Mucosa of descending colon (tissue), 3 donors: ENCODE data around the gene NAP1L4. TPM values are rescaled to one million over a fixed set of nuclear protein-coding genes. Genes with fewer than 3 reads are reported as not detected.

Experiments
- ATAC-seq: fragments of 200-7000 bp; cut with Tn5 transposase; one replicate; pipeline ENCODE4 v1.9.1; 2020; ENCODE audit warnings: mild to moderate bottlenecking, moderate library complexity
- DNase-seq, 3 donors: peaks; one replicate each; pipeline ENCODE4 v3.0.0-alpha.2; 2020
- H3K36me3 ChIP-seq: fragments of 200-600 bp; one replicate; pipeline ENCODE4 v1.8.0; 2021; ENCODE audit warnings: low read depth, mild to moderate bottlenecking
- H3K4me1 ChIP-seq: fragments of 200-600 bp; one replicate; pipeline ENCODE4 v1.8.0; 2021; ENCODE audit warnings: low read depth, mild to moderate bottlenecking
- H3K4me3 ChIP-seq: fragments of 200-600 bp; one replicate; pipeline ENCODE4 v1.8.0; 2021; ENCODE audit warnings: mild to moderate bottlenecking
- H3K9me3 ChIP-seq: fragments of 200-600 bp; one replicate; pipeline ENCODE4 v1.8.0; 2021; ENCODE audit warnings: mild to moderate bottlenecking
- intact Hi-C, 2 donors: fragments of 100-400 bp; cut with DNase I in 1 of 2; cut with micrococcal nuclease in 1 of 2; formaldehyde crosslinking; loops; one replicate each; pipeline versions ENCODE4 v1.11.0 to v1.11.1; 2022; cut with DNase I, micrococcal nuclease
- total RNA-seq, 3 donors: library from RNA; stranded (reverse); fragmentation: NEBNext Ultra II Directional in 2 of 3; extraction: Animal tissue kit (Norgen Biotek cat#: 25700) in 2 of 3; gene quantifications; one replicate each; pipeline versions ENCODE4 v1.2.1 to v1.2.4, GENCODE V29; 2021 to 2023
- TF ChIP-seq, protein P1 (sequence below): fragments of 200-600 bp; IDR thresholded peaks from one replicate; pipeline ENCODE4 v1.8.0; 2022; ENCODE audit warnings: antibody characterized with exemption, mild to moderate bottlenecking
- donor health status: DM: no; HTN: no; CAD: no; lungs with moderate emphysema.
- donor health status: DM: no; HTN: no; CAD: no.
- donor health status: DM: no; HTN: yes; CAD: no.

NAP1L4 gene
- total RNA-seq, 3 donors from 2014 or later, result 94.0 to 116 (median 99.8) TPM

DNA sequence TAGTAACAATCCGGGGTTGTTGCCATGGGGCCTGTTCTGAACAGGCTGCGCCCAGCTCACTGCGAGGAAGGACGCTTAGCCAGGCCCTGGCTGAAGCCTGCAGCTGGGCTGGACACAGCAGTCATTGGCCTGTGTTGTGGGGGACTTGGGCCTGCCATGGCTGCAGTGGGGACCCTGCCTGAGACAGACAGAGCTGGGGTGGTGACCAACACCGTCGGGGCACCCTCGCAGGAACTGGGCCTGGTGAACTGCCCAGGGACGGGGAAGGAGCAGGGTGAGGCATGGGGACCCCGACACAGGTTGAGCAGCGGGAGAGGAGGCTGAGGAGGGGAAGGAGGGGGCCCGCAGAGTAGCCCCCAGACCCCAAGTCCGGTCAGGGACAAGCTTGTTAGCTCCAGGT lies 71.8 kb downstream of the NAP1L4 start:
- Histone ChIP-seq H3K4me1 (peaks cover 15% of the 10 kb centered on the region), H3K9me3 (no peaks in the 10 kb centered on the region), H3K36me3 (no peaks in the 10 kb centered on the region), H3K4me3 (no peak overlapping the region)
- DNase-seq, result no peak
- no peak for ATAC-seq
- TF ChIP-seq, protein P1, sequence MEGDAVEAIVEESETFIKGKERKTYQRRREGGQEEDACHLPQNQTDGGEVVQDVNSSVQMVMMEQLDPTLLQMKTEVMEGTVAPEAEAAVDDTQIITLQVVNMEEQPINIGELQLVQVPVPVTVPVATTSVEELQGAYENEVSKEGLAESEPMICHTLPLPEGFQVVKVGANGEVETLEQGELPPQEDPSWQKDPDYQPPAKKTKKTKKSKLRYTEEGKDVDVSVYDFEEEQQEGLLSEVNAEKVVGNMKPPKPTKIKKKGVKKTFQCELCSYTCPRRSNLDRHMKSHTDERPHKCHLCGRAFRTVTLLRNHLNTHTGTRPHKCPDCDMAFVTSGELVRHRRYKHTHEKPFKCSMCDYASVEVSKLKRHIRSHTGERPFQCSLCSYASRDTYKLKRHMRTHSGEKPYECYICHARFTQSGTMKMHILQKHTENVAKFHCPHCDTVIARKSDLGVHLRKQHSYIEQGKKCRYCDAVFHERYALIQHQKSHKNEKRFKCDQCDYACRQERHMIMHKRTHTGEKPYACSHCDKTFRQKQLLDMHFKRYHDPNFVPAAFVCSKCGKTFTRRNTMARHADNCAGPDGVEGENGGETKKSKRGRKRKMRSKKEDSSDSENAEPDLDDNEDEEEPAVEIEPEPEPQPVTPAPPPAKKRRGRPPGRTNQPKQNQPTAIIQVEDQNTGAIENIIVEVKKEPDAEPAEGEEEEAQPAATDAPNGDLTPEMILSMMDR, result no peak
- intact Hi-C loops, result no loop called here

DNA sequence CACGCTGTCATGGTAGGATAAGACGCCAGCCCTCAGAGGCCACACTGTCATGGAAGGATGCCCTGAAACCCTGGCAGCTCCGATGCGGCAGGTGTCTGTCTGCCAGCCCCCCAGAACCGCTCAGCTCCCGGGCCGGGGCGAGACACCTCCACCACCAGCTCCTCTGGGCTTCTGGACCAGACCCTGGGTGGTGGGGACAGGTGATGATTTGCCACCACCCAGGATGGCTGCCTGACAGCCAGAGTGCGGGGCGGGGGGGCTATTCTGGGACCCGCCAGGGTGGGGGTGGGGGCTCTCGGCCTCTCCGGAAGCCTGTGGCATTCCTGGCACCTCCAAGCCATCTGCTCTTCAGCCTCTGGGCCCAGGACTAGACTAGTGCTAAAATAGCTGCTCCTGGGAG lies 72.3 kb downstream of the NAP1L4 start:
- intact Hi-C loops, result no loop called here
- no peak for ATAC-seq
- H3K4me1 ChIP-seq, result peaks cover 10% of the 10 kb centered on the region
- TF ChIP-seq, protein P1, result no peak
- H3K4me3 ChIP-seq, result no peak overlapping the region
- no peak for DNase-seq
- no peaks in the 10 kb centered on the region for H3K36me3 ChIP-seq
- no peaks in the 10 kb centered on the region for H3K9me3 ChIP-seq

- ATAC-seq, result no peak
- no peaks in the 10 kb centered on the region for H3K9me3 ChIP-seq
- intact Hi-C loops, result no loop called here
- H3K4me1 ChIP-seq, result peaks cover 6% of the 10 kb centered on the region
- TF ChIP-seq, protein P1, result no peak
- DNase-seq, result no peak
- H3K36me3 ChIP-seq, result no peaks in the 10 kb centered on the region
- H3K4me3 ChIP-seq, result no peak overlapping the region
Measured at GRCh38 chr11:2919188-2919587, 72.9 kb downstream of the NAP1L4 start.

- TF ChIP-seq, protein P1, result no peak
- peaks cover 8% of the 10 kb centered on the region for H3K4me1 ChIP-seq
- intact Hi-C loops, result no loop called here
- H3K4me3 ChIP-seq, result no peak overlapping the region
- H3K9me3 ChIP-seq, result no peaks in the 10 kb centered on the region
- DNase-seq (no peak), ATAC-seq (no peak)
- H3K36me3 ChIP-seq, result no peaks in the 10 kb centered on the region
Measured at GRCh38 chr11:2917842-2918490, 74.2 kb downstream of the NAP1L4 start.

GRCh38 chr11:2916892-2917645 lies 75.1 kb downstream of the NAP1L4 start:
- TF ChIP-seq, protein P1, result no peak
- DNase-seq, result no peak
- Histone ChIP-seq H3K9me3 (no peaks in the 10 kb centered on the region), H3K4me3 (no peak overlapping the region), H3K36me3 (no peaks in the 10 kb centered on the region), H3K4me1 (peaks cover 15% of the 10 kb centered on the region)
- intact Hi-C loops, result no loop called here
- ATAC-seq, result no peak
